OCI-LY1 (cell line): ENCODE results near the gene PRKCE.

ENCODE experiments used
- H2AFZ ChIP-seq: fragments of 200-600 bp; sonication (generic), shearing (Covaris generic); 2 replicates; pipeline ENCODE4 v1.6.0; 2014; ENCODE audit warnings: antibody characterized with exemption, mild to moderate bottlenecking, low read length
- H3F3A ChIP-seq: fragments of 200-600 bp; sonication (generic), shearing (Covaris generic); 2 replicates; pipeline ENCODE4 v1.6.0; 2014; ENCODE audit warnings: mild to moderate bottlenecking, antibody characterized with exemption, low read length, moderate library complexity; ENCODE audit not compliant: insufficient read depth
- H3K27ac ChIP-seq: fragments of 200-600 bp; sonication (generic); 2 replicates; pipeline ENCODE4 v1.5.1; 2014; ENCODE audit warnings: low read length, mixed run types, mild to moderate bottlenecking, low read depth; ENCODE audit not compliant: poor library complexity, severe bottlenecking
- H3K27me3 ChIP-seq: fragments of 200-600 bp; sonication (generic); 2 replicates; pipeline ENCODE4 v1.6.0; 2014; ENCODE audit warnings: antibody characterized with exemption, mild to moderate bottlenecking, low read length, moderate library complexity; ENCODE audit not compliant: insufficient read depth
- H3K36me3 ChIP-seq: fragments of 200-600 bp; sonication (generic); 2 replicates; pipeline ENCODE4 v1.6.1; 2014; ENCODE audit warnings: mild to moderate bottlenecking, antibody characterized with exemption, low read length, moderate library complexity, mixed read lengths; ENCODE audit not compliant: insufficient read depth
- H3K4me1 ChIP-seq: fragments of 200-600 bp; sonication (generic); 2 replicates; pipeline ENCODE4 v1.5.1; 2014; ENCODE audit warnings: mild to moderate bottlenecking, low read length, moderate library complexity; ENCODE audit not compliant: insufficient read depth, severe bottlenecking
- H3K4me2 ChIP-seq: fragments of 200-600 bp; sonication (generic), shearing (Covaris generic); 2 replicates; pipeline ENCODE4 v1.6.1; 2014; ENCODE audit warnings: low read length
- H3K4me3 ChIP-seq: fragments of 200-600 bp; sonication (generic); 2 replicates; pipeline ENCODE4 v1.5.1; 2014; ENCODE audit warnings: low read length, low read depth, mild to moderate bottlenecking, mixed read lengths; ENCODE audit not compliant: poor library complexity, severe bottlenecking
- H3K79me2 ChIP-seq: fragments of 200-600 bp; shearing (Covaris generic); 2 replicates; pipeline ENCODE4 v1.6.1; 2016; ENCODE audit warnings: mixed run types, low read length, mixed read lengths; ENCODE audit not compliant: insufficient read depth
- H3K9ac ChIP-seq: fragments of 200-600 bp; sonication (generic), shearing (Covaris generic); 2 replicates; pipeline ENCODE4 v1.6.1; 2014; ENCODE audit warnings: mild to moderate bottlenecking, low read length, mixed read lengths
- H3K9me2 ChIP-seq: fragments of 200-600 bp; sonication (generic), shearing (Covaris generic); 2 replicates; pipeline ENCODE4 v1.6.1; 2014; ENCODE audit warnings: low read depth, mild to moderate bottlenecking, low read length, mixed read lengths
- H3K9me3 ChIP-seq: fragments of 200-600 bp; shearing (Covaris generic); 2 replicates; pipeline ENCODE4 v1.6.1; 2014; ENCODE audit warnings: low read length, mixed read lengths
- H4K20me1 ChIP-seq: fragments of 200-600 bp; sonication (generic), shearing (Covaris generic); 2 replicates; pipeline ENCODE4 v1.6.0; 2016; ENCODE audit warnings: mild to moderate bottlenecking, low read length; ENCODE audit not compliant: insufficient read depth
- EZH2 ChIP-seq: fragments of 200-600 bp; sonication (generic), shearing (Covaris generic); IDR thresholded peaks from 2 replicates; pipeline ENCODE4 v1.8.0; 2017; ENCODE audit warnings: borderline replicate concordance, mixed run types, mild to moderate bottlenecking, antibody characterized with exemption, low read length, moderate library complexity, mixed read lengths
- TF ChIP-seq, protein P1 (sequence below): fragments of 200-600 bp; sonication (generic), shearing (Covaris generic); IDR thresholded peaks from 2 replicates; pipeline ENCODE4 v1.5.1; 2017; ENCODE audit warnings: mild to moderate bottlenecking, antibody characterized with exemption, low read length, moderate library complexity, mixed read lengths

The PRKCE gene

DNA sequence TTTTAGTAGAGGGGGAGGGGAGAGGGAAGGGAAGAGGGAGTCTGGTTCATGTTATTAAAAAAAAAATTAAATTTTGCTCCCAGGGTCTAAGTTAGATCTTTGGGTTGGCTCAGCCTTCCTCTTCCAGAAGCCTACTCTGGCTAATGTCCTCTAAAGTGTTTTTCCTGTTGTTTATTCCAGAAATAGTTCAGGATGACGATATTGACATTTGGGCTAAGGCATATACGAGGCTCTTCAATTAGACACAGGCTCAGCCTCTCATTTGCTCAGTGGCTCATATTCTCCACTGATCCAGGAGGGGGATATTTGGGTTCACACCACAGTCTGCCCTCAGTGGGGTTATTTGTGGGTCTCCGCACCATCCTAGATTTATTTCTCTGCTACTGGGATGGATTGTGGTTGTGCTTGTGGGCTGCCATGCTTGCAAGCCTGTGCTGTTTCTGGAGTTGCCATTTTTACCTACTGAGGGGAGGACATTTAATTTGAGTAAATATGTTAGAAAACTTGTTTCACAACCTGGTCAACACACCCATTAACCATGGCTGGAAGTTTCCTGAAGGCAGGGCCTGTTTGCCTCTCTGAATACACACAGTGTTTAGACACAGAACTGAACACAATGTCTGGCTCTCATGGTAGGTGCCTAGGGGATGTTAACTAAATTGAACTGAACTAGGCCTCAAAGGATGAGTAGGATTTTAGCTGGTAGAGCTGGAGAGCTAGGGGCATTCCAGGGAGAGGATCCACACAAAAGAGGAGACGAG is 388.2 kb downstream of the PRKCE start:
- H3K27me3 ChIP-seq, result no peaks in the 10 kb centered on the region
- H3K36me3 ChIP-seq, result no peaks in the 10 kb centered on the region
- H4K20me1 ChIP-seq, result no peaks in the 10 kb centered on the region
- no peak for TF ChIP-seq EZH2
- TF ChIP-seq, protein P1, sequence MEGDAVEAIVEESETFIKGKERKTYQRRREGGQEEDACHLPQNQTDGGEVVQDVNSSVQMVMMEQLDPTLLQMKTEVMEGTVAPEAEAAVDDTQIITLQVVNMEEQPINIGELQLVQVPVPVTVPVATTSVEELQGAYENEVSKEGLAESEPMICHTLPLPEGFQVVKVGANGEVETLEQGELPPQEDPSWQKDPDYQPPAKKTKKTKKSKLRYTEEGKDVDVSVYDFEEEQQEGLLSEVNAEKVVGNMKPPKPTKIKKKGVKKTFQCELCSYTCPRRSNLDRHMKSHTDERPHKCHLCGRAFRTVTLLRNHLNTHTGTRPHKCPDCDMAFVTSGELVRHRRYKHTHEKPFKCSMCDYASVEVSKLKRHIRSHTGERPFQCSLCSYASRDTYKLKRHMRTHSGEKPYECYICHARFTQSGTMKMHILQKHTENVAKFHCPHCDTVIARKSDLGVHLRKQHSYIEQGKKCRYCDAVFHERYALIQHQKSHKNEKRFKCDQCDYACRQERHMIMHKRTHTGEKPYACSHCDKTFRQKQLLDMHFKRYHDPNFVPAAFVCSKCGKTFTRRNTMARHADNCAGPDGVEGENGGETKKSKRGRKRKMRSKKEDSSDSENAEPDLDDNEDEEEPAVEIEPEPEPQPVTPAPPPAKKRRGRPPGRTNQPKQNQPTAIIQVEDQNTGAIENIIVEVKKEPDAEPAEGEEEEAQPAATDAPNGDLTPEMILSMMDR, result no peak
- H3K9me2 ChIP-seq, result no peaks in the 10 kb centered on the region
- H3K27ac ChIP-seq, result no peak overlapping the region
- no peak overlapping the region for H3K4me2 ChIP-seq
- no peak overlapping the region for H3K4me3 ChIP-seq
- no peaks in the 10 kb centered on the region for H3K9me3 ChIP-seq
- H2AFZ ChIP-seq, result no peak overlapping the region
- H3K79me2 ChIP-seq, result no peaks in the 10 kb centered on the region
- H3K9ac ChIP-seq, result no peak overlapping the region
- no peaks in the 10 kb centered on the region for H3K4me1 ChIP-seq
- no peaks in the 10 kb centered on the region for H3F3A ChIP-seq

DNA sequence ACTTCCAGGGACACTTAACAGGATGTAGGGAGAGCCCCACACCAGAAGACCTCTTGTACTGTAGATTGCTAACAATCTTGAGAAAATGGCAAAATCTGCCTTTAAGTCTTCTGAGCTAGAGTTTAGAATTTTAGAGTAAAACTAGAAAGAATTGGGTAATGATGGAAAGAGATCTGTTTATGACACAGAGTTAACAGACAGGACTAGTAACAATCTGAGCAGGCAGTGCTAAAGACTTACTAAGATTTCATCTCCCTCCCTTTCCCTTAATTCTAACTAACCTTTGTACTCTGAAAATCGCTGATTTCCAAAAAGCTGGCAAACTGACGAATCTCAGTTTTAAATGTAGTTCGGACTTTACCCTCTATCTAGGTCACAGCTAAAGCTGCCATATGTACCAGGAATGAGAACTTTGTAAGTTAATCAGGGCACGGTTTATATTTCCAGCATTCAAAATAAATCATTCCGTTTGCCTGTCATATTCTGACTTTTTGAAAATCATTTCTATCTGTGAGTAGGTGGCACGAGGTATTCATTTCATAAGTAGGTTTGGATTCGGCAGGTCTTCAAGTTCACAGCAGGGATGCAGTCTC is 389.2 kb downstream of the PRKCE start:
- Histone ChIP-seq H3K4me2 (no peak overlapping the region), H3K9me3 (no peaks in the 10 kb centered on the region), H3K9ac (no peak overlapping the region), H3K27ac (no peak overlapping the region), H4K20me1 (no peaks in the 10 kb centered on the region), H3K4me1 (no peaks in the 10 kb centered on the region), H3K9me2 (no peaks in the 10 kb centered on the region), H3K4me3 (no peak overlapping the region), H3K27me3 (no peaks in the 10 kb centered on the region), H3K36me3 (no peaks in the 10 kb centered on the region), H3K79me2 (no peaks in the 10 kb centered on the region), H3F3A (no peaks in the 10 kb centered on the region), H2AFZ (no peak overlapping the region)
- TF ChIP-seq, protein P1, result no peak

DNA sequence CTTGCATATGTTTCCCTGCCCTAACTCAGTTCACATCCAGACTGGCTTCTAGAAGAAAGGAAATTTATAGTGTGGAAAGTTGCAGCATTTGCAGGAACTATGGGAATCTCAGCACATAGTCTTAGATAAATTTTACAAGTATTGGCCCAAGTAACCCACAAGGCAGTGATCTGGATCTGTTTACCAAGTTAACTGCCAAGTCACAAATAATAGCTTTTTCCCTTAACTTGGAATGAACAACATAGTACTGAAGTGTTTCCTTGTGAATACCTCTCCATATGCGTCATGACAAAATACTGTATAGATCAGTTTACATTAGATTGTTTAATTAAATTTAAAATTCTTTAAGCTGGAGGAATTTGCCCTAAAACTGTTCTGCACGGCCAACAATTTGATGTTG is 390.0 kb downstream of the PRKCE start:
- H2AFZ ChIP-seq, result no peak overlapping the region
- no peak overlapping the region for H3K4me2 ChIP-seq
- H3K9ac ChIP-seq, result no peak overlapping the region
- H3F3A ChIP-seq, result no peaks in the 10 kb centered on the region
- H3K4me1 ChIP-seq, result no peaks in the 10 kb centered on the region
- no peaks in the 10 kb centered on the region for H4K20me1 ChIP-seq
- TF ChIP-seq, protein P1, result no peak
- no peak for TF ChIP-seq EZH2
- H3K9me2 ChIP-seq, result no peaks in the 10 kb centered on the region
- H3K79me2 ChIP-seq, result no peaks in the 10 kb centered on the region
- H3K36me3 ChIP-seq, result no peaks in the 10 kb centered on the region
- H3K27me3 ChIP-seq, result no peaks in the 10 kb centered on the region
- H3K9me3 ChIP-seq, result no peaks in the 10 kb centered on the region
- no peak overlapping the region for H3K4me3 ChIP-seq
- H3K27ac ChIP-seq, result no peak overlapping the region
